SK-N-SH treated with all-trans-retinoic acid at 6 μM for 48 hours (cell line): ENCODE measurements around the gene DOCK1.

Source experiments
- ATAC-seq: fragments of 200-7000 bp; cut with Tn5 transposase; 3 replicates; pipeline ENCODE4 v1.9.1; 2020; ENCODE audit warnings: mild to moderate bottlenecking, moderate library complexity
- ARNTL ChIP-seq: fragments of 450-650 bp; formaldehyde crosslinking; IDR thresholded peaks from 2 replicates; pipeline ENCODE4 v1.5.0; 2020; ENCODE audit warnings: low read depth, mild to moderate bottlenecking, moderate library complexity, borderline replicate concordance
- BACH2 ChIP-seq: fragments of 250-450 bp; sonication (Bioruptor Pico); IDR thresholded peaks from 2 replicates; pipeline ENCODE4 v1.9.0; 2021; ENCODE audit warnings: mild to moderate bottlenecking, borderline replicate concordance
- CREB5 ChIP-seq: fragments of 250-450 bp; sonication (Bioruptor Pico); IDR thresholded peaks from 2 replicates; pipeline ENCODE4 v1.5.1; 2020; ENCODE audit warnings: low read depth, mild to moderate bottlenecking, moderate library complexity
- CSRNP3 ChIP-seq: fragments of 250-450 bp; sonication (Bioruptor Pico); IDR thresholded peaks from 2 replicates; pipeline ENCODE4 v1.5.1; 2021; ENCODE audit warnings: mild to moderate bottlenecking, moderate library complexity
- ESRRG ChIP-seq: fragments of 250-450 bp; sonication (Bioruptor Pico); IDR thresholded peaks from 2 replicates; pipeline ENCODE4 v1.6.1; 2021; ENCODE audit warnings: mild to moderate bottlenecking
- GLIS3 ChIP-seq: fragments of 250-450 bp; sonication (Bioruptor Pico); IDR thresholded peaks from 2 replicates; pipeline ENCODE4 v1.5.0; 2020; ENCODE audit warnings: mild to moderate bottlenecking, moderate library complexity
- ISL1 ChIP-seq: fragments of 250-450 bp; sonication (Bioruptor Pico); IDR thresholded peaks from 2 replicates; pipeline ENCODE4 v2.1.2; 2022; ENCODE audit warnings: mild to moderate bottlenecking, moderate library complexity
- OSR1 ChIP-seq: fragments of 250-450 bp; sonication (Bioruptor Pico); IDR thresholded peaks from 2 replicates; pipeline ENCODE4 v1.8.0; 2022; ENCODE audit warnings: moderate library complexity, mild to moderate bottlenecking, inconsistent platforms
- PATZ1 ChIP-seq: fragments of 250-450 bp; sonication (Bioruptor Pico); IDR thresholded peaks from 2 replicates; pipeline ENCODE4 v1.8.0; 2020; ENCODE audit warnings: mild to moderate bottlenecking, moderate library complexity, borderline replicate concordance
- PPARA ChIP-seq: fragments of 250-450 bp; sonication (Bioruptor Pico); IDR thresholded peaks from 2 replicates; pipeline ENCODE4 v1.5.0; 2020; ENCODE audit warnings: mild to moderate bottlenecking, borderline replicate concordance
- SNAI2 ChIP-seq: fragments of 250-450 bp; sonication (Bioruptor Pico); IDR thresholded peaks from 2 replicates; pipeline ENCODE4 v1.5.0; 2020; ENCODE audit warnings: mild to moderate bottlenecking, moderate library complexity
- TCF4 ChIP-seq: fragments of 250-450 bp; sonication (Bioruptor Pico); IDR thresholded peaks from 2 replicates; pipeline ENCODE4 v1.8.0; 2021; ENCODE audit warnings: mild to moderate bottlenecking, moderate library complexity, borderline replicate concordance
- TOX ChIP-seq: fragments of 250-450 bp; sonication (Bioruptor Pico); IDR thresholded peaks from 2 replicates; pipeline ENCODE4 v1.8.0; 2021; ENCODE audit warnings: mild to moderate bottlenecking, moderate library complexity, borderline replicate concordance
- ZC3H10 ChIP-seq: fragments of 250-450 bp; sonication (Bioruptor Pico); IDR thresholded peaks from 2 replicates; pipeline ENCODE4 v1.5.1; 2021; ENCODE audit warnings: mild to moderate bottlenecking, moderate library complexity
- ZFP30 ChIP-seq: fragments of 450-650 bp; formaldehyde crosslinking; IDR thresholded peaks from 2 replicates; pipeline ENCODE4 v1.5.0; 2022; ENCODE audit warnings: mild to moderate bottlenecking, moderate library complexity
- ZNF565 ChIP-seq: fragments of 450-650 bp; formaldehyde crosslinking; conservative IDR thresholded peaks from 2 replicates; pipeline ENCODE4 v1.5.0; 2020; ENCODE audit warnings: low read depth, mild to moderate bottlenecking, moderate library complexity
- ZNF8 ChIP-seq: fragments of 450-650 bp; formaldehyde crosslinking; IDR thresholded peaks from 2 replicates; pipeline ENCODE4 v1.5.0; 2020; ENCODE audit warnings: mild to moderate bottlenecking, moderate library complexity

The DOCK1 gene

GRCh38 chr10:127485153-127485857 lies 580.1 kb downstream of the DOCK1 start:
- ATAC-seq = peak; percentile 45; the same call in 1 of the 3 replicates
- TF ChIP-seq TOX (CRISPR knock-in tag) (no peak), BACH2 (CRISPR knock-in tag) (no peak), SNAI2 (CRISPR knock-in tag) (no peak), ESRRG (CRISPR knock-in tag) (no peak), ZFP30 (CRISPR knock-in tag) (no peak), ZNF8 (CRISPR knock-in tag) (no peak), CSRNP3 (CRISPR knock-in tag) (no peak), GLIS3 (CRISPR knock-in tag) (no peak)

GRCh38 chr10:127486355-127486754 lies 581.1 kb downstream of the DOCK1 start:
- no peak for ATAC-seq
- TF ChIP-seq TCF4 = no peak
- no peak for TF ChIP-seq ZNF565 (CRISPR knock-in tag)
- no peak for TF ChIP-seq CSRNP3 (CRISPR knock-in tag)
- TF ChIP-seq SNAI2 (CRISPR knock-in tag) = no peak
- no peak for TF ChIP-seq OSR1 (CRISPR knock-in tag)
- no peak for TF ChIP-seq ARNTL (CRISPR knock-in tag)
- no peak for TF ChIP-seq ZC3H10
- no peak for TF ChIP-seq ZFP30 (CRISPR knock-in tag)
- no peak for TF ChIP-seq PATZ1 (CRISPR knock-in tag)
- no peak for TF ChIP-seq TOX (CRISPR knock-in tag)
- TF ChIP-seq CREB5 = no peak

DNA sequence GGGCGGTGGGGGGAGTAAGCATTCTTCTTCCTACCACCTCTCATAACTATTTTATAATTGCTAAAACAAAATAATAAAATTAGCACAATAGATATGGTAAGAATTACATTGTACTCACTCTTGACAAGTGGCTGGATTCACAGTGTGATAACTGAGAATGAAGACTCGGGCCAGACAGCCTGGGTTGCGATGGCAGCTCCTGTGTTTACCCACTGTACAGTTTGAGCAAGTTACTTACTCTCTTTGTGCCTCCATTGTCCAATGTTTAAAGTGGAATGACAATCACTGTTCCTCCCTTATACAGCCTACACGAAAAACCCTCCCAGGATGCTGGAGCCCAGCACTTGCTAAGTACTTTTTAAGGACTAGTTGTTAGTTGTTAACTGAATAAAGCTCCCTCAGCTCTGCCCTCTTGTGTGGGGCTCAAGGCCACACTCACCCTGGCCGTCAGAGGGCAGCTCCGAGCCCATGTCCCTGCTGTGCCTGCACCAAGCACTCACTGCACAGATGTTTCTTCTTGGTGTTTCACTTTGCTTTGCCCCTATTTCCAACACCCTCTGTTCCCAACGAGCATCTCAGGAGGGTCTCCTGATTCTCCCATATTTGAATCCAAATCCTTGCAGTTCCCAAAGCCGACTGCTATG lies 587.5 kb downstream of the DOCK1 start:
- peak; percentile 71 for ATAC-seq

More for the DNA sequence above, 587.5 kb downstream of the DOCK1 start:
- TF ChIP-seq PPARA = no peak
- TF ChIP-seq PATZ1 (CRISPR knock-in tag) = no peak
- no peak for TF ChIP-seq ISL1 (CRISPR knock-in tag)
- TF ChIP-seq TOX (CRISPR knock-in tag) = no peak
- no peak for TF ChIP-seq CSRNP3 (CRISPR knock-in tag)
- no peak for TF ChIP-seq ZNF565 (CRISPR knock-in tag)
- TF ChIP-seq, all 23 proteins: peak for 0
